ENCODE data around the gene P2RX7. TPM values are rescaled to one million over a fixed set of nuclear protein-coding genes. Genes with fewer than 3 reads are reported as not detected.

The P2RX7 gene
- total RNA-seq, 4 donors from 2014 or later, result 0.35 to 0.46 (median 0.41) TPM; not detected in 1

DNA sequence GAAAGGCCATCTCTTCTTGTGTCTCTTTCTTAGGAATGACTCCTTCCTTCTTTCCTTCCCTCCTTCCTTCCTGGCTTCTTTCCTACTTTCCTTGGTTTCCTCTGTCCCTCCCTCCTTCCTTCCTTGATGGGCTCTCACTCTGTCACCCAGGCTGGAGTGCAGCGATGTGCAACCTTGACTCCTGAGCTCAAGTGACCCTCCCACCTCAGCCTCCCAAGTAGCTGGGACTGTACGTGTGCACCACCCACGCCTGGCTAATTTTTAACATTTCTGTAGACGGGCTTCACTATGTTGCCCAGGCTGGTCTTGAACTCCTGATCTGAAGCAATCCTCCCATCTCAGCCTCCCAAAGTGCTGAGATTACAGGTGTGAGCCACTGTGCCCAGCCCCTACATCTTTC lies 10.9 kb upstream of the P2RX7 start:
- no peak overlapping the region for H3K4me3 ChIP-seq
- no peaks in the 10 kb centered on the region for H3K4me1 ChIP-seq
- ATAC-seq (no peak), DNase-seq (no peak)
- no peaks in the 10 kb centered on the region for H3K9me3 ChIP-seq
- TF ChIP-seq POLR2A (IDR thresholded peaks at IDR 0.05), result no peak
- TF ChIP-seq CTCF (IDR thresholded peaks at IDR 0.05 in 4 of 5, conservative IDR thresholded peaks at IDR 0.05 in 1 of 5), result no peak
- peaks cover 0 to 3% (median 0%) of the 10 kb centered on the region in 3 donors for H3K27me3 ChIP-seq
- H3K36me3 ChIP-seq, result no peaks in the 10 kb centered on the region
- in situ Hi-C loops (cut with MboI; ENCODE audit: low sequenced_read_pairs in 4 of 4) (loop anchor here in 1 of 4 donors (25.0 kb wide), 1 partner anchor 485 kb away; the partner anchor contains the start of gene CABP1), intact Hi-C loops (cut with DNase I; ENCODE audit: low total_unique reads) (no loop called here)
- no peak overlapping the region for H3K27ac ChIP-seq

DNA sequence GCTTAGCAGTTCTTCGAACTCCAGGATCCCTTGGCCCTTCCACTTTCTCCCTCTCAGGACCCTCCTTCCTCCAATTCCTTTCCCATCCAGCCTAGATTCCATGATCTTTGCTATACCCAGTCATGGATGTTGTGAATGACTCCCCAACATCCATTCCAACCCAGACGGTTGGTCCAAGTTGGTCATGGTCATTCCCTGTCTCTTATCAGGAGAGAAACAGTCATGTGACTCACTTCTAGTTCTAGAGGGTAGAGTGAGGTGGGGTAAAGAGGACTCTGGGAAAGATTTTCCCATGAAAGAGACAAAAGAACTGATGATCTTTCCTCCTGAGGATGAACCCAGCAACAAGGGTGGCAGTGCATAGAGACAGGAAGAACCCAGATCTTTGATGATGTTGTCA lies 9.2 kb upstream of the P2RX7 start:
- Histone ChIP-seq H3K27me3 (no peaks in the 10 kb centered on the region), H3K4me1 (no peaks in the 10 kb centered on the region), H3K27ac (no peak overlapping the region), H3K36me3 (no peaks in the 10 kb centered on the region), H3K9me3 (no peaks in the 10 kb centered on the region), H3K4me3 (no peak overlapping the region)
- in situ Hi-C loops (cut with MboI; ENCODE audit: low sequenced_read_pairs in 4 of 4), result loop anchor here in 1 of 4 donors (25.0 kb wide), 1 partner anchor 486 kb away; the partner anchor contains the start of gene CABP1
- DNase-seq (no peak), ATAC-seq (no peak)
- TF ChIP-seq CTCF (IDR thresholded peaks at IDR 0.05 in 4 of 5, conservative IDR thresholded peaks at IDR 0.05 in 1 of 5), result no peak
- TF ChIP-seq POLR2A (IDR thresholded peaks at IDR 0.05), result no peak
- intact Hi-C loops (cut with DNase I; ENCODE audit: low total_unique reads), result no loop called here

- intact Hi-C loops (cut with DNase I; ENCODE audit: low total_unique reads), result loop anchor here (5.0 kb wide), 1 partner anchor 88 kb away; the partner anchor contains the start of gene P2RX4
- Histone ChIP-seq H3K4me3 (no peak overlapping the region), H3K27ac (no peak overlapping the region), H3K9me3 (no peaks in the 10 kb centered on the region), H3K27me3 (no peaks in the 10 kb centered on the region), H3K36me3 (no peaks in the 10 kb centered on the region), H3K4me1 (peaks cover 0 to 4% of the 10 kb centered on the region in 2 donors)
- DNase-seq, result no peak
- TF ChIP-seq POLR2A (IDR thresholded peaks at IDR 0.05) (no peak), CTCF (IDR thresholded peaks at IDR 0.05 in 4 of 5, conservative IDR thresholded peaks at IDR 0.05 in 1 of 5) (no peak)
- ATAC-seq, result peak; percentile 50 to 66
- in situ Hi-C loops (cut with MboI; ENCODE audit: low sequenced_read_pairs in 4 of 4), result loop anchor here in 1 of 4 donors (25.0 kb wide), 1 partner anchor 487 kb away; the partner anchor contains the start of gene CABP1
These were observed 8.1 kb upstream of the P2RX7 start for GRCh38 chr12:121124402-121125109.

DNA sequence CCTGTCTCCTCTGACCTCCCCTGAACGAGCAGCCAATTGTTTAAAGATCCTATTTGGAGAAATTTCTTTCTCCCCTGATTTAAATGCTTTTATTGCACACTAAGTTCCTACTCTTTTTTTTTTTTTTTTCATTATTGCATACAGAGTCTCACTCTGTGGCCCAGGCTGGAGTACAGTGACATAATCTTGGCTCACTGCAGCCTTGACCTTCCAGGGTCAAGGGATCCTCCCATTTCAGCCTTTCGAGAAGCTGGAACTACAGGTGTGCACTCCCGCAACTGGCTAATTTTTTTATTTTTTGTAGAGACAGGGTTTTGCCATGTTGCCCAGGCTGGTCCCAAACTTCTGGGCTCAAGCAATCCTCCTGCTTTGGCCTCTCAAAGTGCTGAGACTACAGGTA lies 5.2 kb upstream of the P2RX7 start:
- no peaks in the 10 kb centered on the region for H3K36me3 ChIP-seq
- intact Hi-C loops (cut with DNase I; ENCODE audit: low total_unique reads), result loop anchor here (5.0 kb wide), 1 partner anchor 85 kb away; the partner anchor contains the start of gene P2RX4
- in situ Hi-C loops (cut with MboI; ENCODE audit: low sequenced_read_pairs in 4 of 4), result no loop called here
- no peak overlapping the region for H3K27ac ChIP-seq
- H3K4me1 ChIP-seq, result peaks cover 0 to 4% of the 10 kb centered on the region in 2 donors
- H3K9me3 ChIP-seq, result no peaks in the 10 kb centered on the region
- TF ChIP-seq POLR2A (IDR thresholded peaks at IDR 0.05) (no peak), CTCF (IDR thresholded peaks at IDR 0.05 in 4 of 5, conservative IDR thresholded peaks at IDR 0.05 in 1 of 5) (no peak)
- no peak for ATAC-seq
- DNase-seq, result no peak
- H3K4me3 ChIP-seq, result no peak overlapping the region
- no peaks in the 10 kb centered on the region for H3K27me3 ChIP-seq

All from gastrocnemius medialis (tissue), 4 donors.